ENCODE measurements around the gene SEC23A.
A peak's percentile ranks its signal among the peaks of the same experiment; 100 is the strongest.
"Not testable (repeated sequence)": the region's sequence is repeated elsewhere in the genome, so short reads cannot be mapped to it uniquely, and the experiment has no call there.

Gene SEC23A

DNA sequence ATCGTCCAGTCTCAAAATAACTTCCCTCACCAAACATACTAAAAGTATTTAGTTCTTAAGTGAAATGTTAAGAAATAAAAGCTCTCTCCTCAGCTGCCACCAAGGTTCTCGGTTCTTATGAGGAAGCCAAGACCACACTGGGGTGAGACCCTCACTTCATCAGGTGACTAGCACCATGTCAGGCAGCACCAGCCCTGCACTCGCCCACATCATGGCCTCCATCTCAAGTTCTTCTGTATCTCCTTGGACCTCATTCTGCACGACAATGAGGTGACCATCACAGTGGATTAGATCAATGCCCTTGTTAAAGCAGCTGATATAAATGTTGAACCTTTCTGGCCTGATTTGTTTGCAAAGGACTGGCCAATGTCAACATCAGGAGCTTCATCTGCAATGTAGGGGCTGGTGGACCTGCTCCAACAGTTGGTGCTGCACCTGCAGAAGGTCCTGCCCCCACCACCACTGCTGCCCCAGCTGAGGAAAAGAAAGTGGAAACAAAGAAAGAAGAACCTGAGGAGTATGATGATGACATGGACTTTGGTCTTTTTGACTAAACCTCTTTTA is 12.4 kb downstream of the SEC23A start:
- no peak for DNase-seq

GRCh38 chr14:39087493-39087892 is 15.5 kb downstream of the SEC23A start:
- DNase-seq, result no peak

- no peak for DNase-seq
Observed at GRCh38 chr14:39085933-39086332, 17.1 kb downstream of the SEC23A start.

DNA sequence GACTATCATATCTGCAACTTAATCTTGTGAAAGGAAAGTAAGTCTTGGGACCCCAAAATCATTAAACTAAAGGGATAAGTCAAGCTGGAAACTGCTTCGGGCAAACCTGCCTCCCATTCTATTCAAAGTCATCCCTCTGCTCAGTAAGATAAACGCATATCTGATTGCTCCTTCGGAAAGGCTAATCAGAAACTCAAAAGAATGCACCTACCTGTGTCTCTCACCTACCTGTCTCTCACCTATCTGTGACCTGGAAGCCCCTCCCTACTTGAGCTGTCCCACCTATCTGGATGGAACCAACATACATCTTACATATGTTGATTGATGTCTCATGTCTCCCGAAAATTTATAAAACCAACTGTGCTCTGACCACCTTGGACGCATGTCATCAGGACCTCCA is 19.9 kb downstream of the SEC23A start:
- DNase-seq, result no peak

- no peak for DNase-seq
Observed at GRCh38 chr14:39080886-39081285, 22.1 kb downstream of the SEC23A start.

DNA sequence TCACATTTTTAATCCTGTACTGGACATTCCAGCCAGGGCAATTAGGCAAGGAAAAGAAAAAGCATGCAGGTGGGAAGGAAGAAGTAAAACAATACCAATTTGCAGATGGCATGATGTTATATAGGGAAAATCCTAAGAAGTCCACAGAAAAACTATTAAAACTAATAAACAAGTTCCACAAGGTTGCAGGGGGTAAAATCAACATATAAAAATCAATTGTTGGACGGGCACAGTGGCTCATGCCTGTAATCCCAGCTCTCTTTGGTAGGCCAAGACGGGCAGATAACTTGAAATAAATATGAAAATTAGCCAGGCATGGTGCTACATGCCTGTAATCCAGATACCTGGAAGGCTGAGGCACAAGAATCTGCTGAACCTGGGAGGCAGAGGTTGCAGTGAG is 31.9 kb downstream of the SEC23A start:
- no peak for DNase-seq

- no peak for DNase-seq
Observed at GRCh38 chr14:39069923-39070322, 33.1 kb downstream of the SEC23A start.

- not testable (repeated sequence) for DNase-seq
Observed at GRCh38 chr14:39069169-39069805, 33.7 kb downstream of the SEC23A start.

GRCh38 chr14:39060818-39061437 is 42.1 kb downstream of the SEC23A start:
- DNase-seq, result no peak

- DNase-seq, result no peak
Observed at GRCh38 chr14:39055786-39056474, 47.1 kb downstream of the SEC23A start.

- not testable (repeated sequence) for DNase-seq
Observed at GRCh38 chr14:39052869-39053454, 50.1 kb downstream of the SEC23A start.

DNA sequence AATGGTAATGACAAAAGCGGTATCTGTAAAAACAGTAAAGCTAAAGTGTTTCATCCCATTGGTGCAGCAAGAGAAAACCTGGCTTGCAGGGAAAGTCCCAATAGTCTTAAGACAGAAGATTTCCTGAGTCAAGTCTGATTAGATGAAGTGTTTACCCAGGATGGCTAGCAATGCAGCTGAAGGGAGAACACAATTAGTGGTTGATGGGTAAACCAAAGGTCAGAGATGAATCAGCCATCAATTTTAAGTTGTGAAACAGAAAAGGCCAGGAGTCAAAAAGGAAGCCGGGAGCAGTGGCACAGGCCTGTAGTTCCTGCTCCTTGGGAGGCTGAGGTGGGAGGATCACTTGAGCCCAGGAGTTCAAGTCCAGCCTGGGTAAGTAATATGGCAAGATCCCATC is 52.6 kb downstream of the SEC23A start:
- DNase-seq, result no peak

DNA sequence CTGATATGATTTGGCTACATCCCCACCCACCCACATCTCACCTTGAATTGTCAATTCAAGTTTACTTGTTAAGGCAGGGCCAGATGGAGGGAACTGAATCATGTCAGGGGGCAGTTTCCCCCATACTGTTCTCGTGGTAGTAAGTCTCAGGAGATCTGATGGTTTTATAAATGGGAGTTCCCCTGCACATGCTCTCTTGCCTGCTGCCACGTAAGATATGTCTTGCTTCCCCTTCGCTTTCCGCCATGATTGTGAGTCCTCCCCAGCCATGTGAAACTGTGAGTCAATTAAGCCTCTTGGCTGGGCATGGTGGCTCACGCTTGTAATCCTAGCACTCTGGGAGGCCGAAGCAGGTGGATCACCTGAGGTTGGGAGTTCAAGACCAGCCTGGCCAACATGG is 57.1 kb downstream of the SEC23A start:
- not testable (repeated sequence) for DNase-seq

DNA sequence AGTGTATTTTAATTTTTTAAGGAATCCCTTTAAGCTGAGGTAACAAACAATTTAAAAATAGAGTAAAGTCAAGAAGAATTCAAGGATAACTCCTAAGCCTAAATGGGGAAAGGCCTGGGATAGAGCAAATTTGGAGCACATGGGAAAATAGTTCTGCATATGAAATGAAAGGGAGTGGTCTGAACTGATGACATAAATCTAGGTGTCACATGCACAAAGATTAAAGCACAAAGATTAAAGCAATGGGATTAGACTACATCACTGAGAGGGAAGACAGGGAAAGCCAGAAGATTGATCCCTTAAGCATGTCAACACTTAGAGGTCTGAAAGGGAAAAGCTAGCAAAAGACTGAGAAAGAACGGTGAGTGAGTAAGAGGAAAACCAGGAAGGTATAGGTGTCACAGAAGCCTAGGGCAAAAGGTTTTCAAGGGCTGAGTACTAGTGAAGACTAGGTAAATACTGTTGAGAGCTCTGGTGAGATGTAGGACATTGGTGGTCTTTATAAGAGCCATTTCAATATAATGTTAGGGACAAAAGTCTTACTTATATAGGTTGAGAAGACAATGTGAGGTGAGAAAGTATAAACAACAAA is 59.6 kb downstream of the SEC23A start:
- DNase-seq, result no peak

DNA sequence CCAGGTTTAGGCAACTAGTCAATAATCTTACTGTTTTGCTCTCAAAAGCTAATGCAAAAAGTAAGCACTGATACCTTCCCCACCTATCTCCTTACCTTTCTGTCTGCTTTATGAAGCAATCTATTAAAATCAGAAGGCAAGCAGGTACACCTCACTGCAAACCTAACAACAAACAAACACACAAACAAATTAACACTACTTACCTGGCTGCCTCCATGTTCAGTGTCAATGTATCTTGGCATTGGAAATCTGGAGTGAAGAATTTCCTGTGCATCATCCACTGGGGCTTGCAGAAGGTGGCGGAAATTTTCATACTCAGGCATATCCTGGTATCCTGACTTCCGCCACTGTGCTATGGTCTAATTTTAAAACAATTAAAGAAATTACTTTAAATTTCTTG is 62.5 kb downstream of the SEC23A start:
- DNase-seq, result no peak

- DNase-seq, result no peak
Observed at GRCh38 chr14:39038542-39038941, 64.5 kb downstream of the SEC23A start.

DNA sequence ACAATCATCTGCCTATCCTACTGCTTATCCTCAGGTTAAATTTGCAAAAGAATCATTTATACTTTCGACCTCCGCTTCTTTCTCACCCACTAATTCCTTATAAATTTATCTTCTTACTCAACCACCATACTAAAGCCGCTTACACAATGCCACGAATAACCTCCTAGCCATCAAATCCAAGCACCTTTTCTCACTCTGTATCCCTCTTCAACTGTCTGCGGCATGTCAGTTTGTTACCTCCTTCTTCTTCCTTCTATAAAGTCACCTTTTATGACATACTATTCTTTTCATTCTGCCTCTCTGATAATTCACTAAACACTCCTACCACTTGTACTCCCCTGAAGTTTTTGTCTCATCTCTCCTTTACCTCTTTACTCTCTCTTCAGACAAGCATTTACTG is 66.3 kb downstream of the SEC23A start:
- DNase-seq, result no peak

- no peak for DNase-seq
Observed at GRCh38 chr14:39035336-39035735, 67.7 kb downstream of the SEC23A start.

- peak; percentile 58 for DNase-seq
Observed at GRCh38 chr14:39034481-39035296, 68.3 kb downstream of the SEC23A start.

- DNase-seq, result no peak
Observed at GRCh38 chr14:39033371-39033770, 69.7 kb downstream of the SEC23A start.

GRCh38 chr14:39030209-39030608 is 72.8 kb downstream of the SEC23A start:
- DNase-seq, result no peak

- no peak for DNase-seq
Observed at GRCh38 chr14:39029789-39030188, 73.2 kb downstream of the SEC23A start.

All from NCI-H2171 treated with DMSO at 0.1 percent for 48 hours (cell line).